PFSK-1 (cell line): ENCODE data around the gene AHDC1.

ENCODE experiments used
- FOXP2 ChIP-seq: optimal IDR thresholded peaks from 2 replicates; pipeline ENCODE3; 2011; ENCODE audit warnings: borderline replicate concordance, control low read depth, inconsistent platforms; ENCODE audit not compliant: insufficient read depth; ENCODE audit errors: extremely low read length, extremely low read depth
- POLR2AphosphoS5 ChIP-seq: IDR thresholded peaks from 2 replicates; pipeline ENCODE4 v1.6.1; 2012; ENCODE audit warnings: low read depth, mild to moderate bottlenecking, control low read depth, low read length, moderate library complexity
- REST ChIP-seq, 2 experiments: IDR thresholded peaks; 2 replicates each; pipeline versions ENCODE4 v1.6.1 to v1.8.0; 2011 to 2012; ENCODE audit warnings: low read depth in 2 of 2, low read length in 2 of 2, control low read depth in 1 of 2, inconsistent platforms in 1 of 2, mild to moderate bottlenecking in 1 of 2, moderate library complexity in 1 of 2; ENCODE audit not compliant: insufficient read depth in 1 of 2
- SIN3A ChIP-seq: IDR thresholded peaks from 2 replicates; pipeline ENCODE4 v1.6.1; 2012; ENCODE audit warnings: mild to moderate bottlenecking, low read length, moderate library complexity, borderline replicate concordance; ENCODE audit not compliant: insufficient read depth
- TAF1 ChIP-seq: IDR thresholded peaks from 2 replicates; pipeline ENCODE4 v1.6.1; 2012; ENCODE audit warnings: low read length, control low read depth, borderline replicate concordance; ENCODE audit not compliant: insufficient read depth

Gene AHDC1

GRCh38 chr1:27539901-27540861 lies 63.8 kb downstream of the AHDC1 start:
- no peak for TF ChIP-seq REST (IDR thresholded peaks at IDR 0.05; ENCODE audit: insufficient read depth in 1 of 2, low read depth in 2 of 2, low read length in 2 of 2)
- no peak for TF ChIP-seq FOXP2
- TF ChIP-seq TAF1, result no peak
- no peak for TF ChIP-seq SIN3A
- TF ChIP-seq POLR2AphosphoS5, result no peak

- no peak for TF ChIP-seq POLR2AphosphoS5
- no peak for TF ChIP-seq TAF1
- TF ChIP-seq REST (IDR thresholded peaks at IDR 0.05; ENCODE audit: insufficient read depth in 1 of 2, low read depth in 2 of 2, low read length in 2 of 2), result no peak
- TF ChIP-seq SIN3A, result no peak
- no peak for TF ChIP-seq FOXP2
Observed at GRCh38 chr1:27538793-27539192, 65.2 kb downstream of the AHDC1 start.

- TF ChIP-seq FOXP2 (no peak), POLR2AphosphoS5 (no peak), REST (IDR thresholded peaks at IDR 0.05; ENCODE audit: insufficient read depth in 1 of 2, low read depth in 2 of 2, low read length in 2 of 2) (no peak)
Observed at GRCh38 chr1:27536767-27537166, 67.2 kb downstream of the AHDC1 start.

DNA sequence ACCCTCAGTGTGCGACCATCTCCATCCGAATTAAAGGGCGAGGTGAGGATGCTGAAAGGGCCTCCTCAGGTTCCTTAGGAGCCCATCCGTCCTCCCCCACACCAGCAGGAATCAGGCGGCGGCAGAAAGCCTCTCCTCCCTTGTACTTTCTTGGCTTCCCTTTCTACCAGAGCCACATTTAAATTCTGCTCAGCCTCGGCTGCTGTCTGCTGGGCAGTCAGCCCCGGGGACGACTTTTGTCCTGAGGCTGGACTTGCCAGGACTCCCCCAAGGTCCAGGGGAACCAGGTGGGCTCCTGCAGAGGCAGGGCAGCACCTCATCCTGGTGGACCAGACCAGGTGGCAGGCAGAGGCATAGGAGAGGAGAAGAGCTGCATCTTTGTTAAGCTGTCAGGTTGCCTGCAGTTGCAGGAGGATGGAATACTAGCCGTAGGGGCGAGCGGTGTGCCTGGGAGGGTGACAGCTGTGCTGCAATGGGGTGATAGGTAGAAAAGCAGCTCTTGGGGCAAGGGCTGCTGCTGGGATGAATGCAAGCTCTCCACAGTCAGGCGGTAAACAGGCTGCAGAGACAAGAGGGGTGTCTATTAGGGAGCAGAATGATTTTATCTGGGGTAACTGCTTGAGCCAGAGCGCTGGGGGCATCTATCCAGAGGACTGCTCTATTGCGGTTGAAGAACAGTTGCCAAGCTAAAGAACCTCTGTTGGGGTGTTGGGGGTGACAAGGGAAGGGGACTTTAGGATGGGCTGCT lies 67.8 kb downstream of the AHDC1 start:
- TF ChIP-seq REST (IDR thresholded peaks at IDR 0.05; ENCODE audit: insufficient read depth in 1 of 2, low read depth in 2 of 2, low read length in 2 of 2) (no peak), SIN3A (no peak), POLR2AphosphoS5 (no peak), FOXP2 (no peak)
